HepG2 (cell line): Measurements from ENCODE around the gene IGF2BP1. TPM values are rescaled to one million over a fixed set of nuclear protein-coding genes. Genes with fewer than 3 reads are reported as not detected.

Experiments
- ARNTL ChIP-seq: sonication (generic); formaldehyde crosslinking; IDR thresholded peaks from 2 replicates; pipeline ENCODE4 v1.4.0; 2020; ENCODE audit warnings: mild to moderate bottlenecking, missing genetic modification reagents
- CEBPB ChIP-seq: IDR thresholded peaks from 2 replicates; pipeline ENCODE4 v1.6.1; 2011; ENCODE audit warnings: low read depth, low read length, improper control_type of control experiment, borderline replicate concordance
- HMG20B ChIP-seq: conservative IDR thresholded peaks from 2 replicates; pipeline ENCODE4 v1.6.1; 2016; ENCODE audit warnings: missing genetic modification reagents, missing compliant biosample characterization
- HNRNPL ChIP-seq: fragments of 200-400 bp; formaldehyde crosslinking; IDR thresholded peaks from 2 replicates; pipeline ENCODE4 v1.6.1; 2017; ENCODE audit warnings: mild to moderate bottlenecking, low read depth, low read length
- KAT2B ChIP-seq: fragments of 150-350 bp; IDR thresholded peaks from 2 replicates; pipeline ENCODE4 v1.6.1; 2014; ENCODE audit warnings: low read depth, low read length, borderline replicate concordance
- KDM4B ChIP-seq: sonication (generic); formaldehyde crosslinking; IDR thresholded peaks from 2 replicates; pipeline ENCODE4 v1.4.0; 2020; ENCODE audit warnings: missing genetic modification reagents
- MYC ChIP-seq: sonication (generic); formaldehyde crosslinking; IDR thresholded peaks from 2 replicates; pipeline ENCODE4 v1.9.0; 2021; ENCODE audit warnings: missing genetic modification reagents, borderline replicate concordance
- RXRA ChIP-seq: sonication (generic); formaldehyde crosslinking; IDR thresholded peaks from 2 replicates; pipeline ENCODE4 v1.5.1; 2020; ENCODE audit warnings: missing genetic modification reagents
- SAFB2 ChIP-seq: sonication (generic); formaldehyde crosslinking; IDR thresholded peaks from 2 replicates; pipeline ENCODE4 v1.5.1; 2020; ENCODE audit warnings: missing genetic modification reagents, low read depth, mild to moderate bottlenecking, borderline replicate concordance
- SMAD1 ChIP-seq: sonication (generic); formaldehyde crosslinking; IDR thresholded peaks from 2 replicates; pipeline ENCODE4 v1.4.0; 2020; ENCODE audit warnings: missing genetic modification reagents, low read depth, mild to moderate bottlenecking, borderline replicate concordance
- TCF12 ChIP-seq, 2 experiments: fragments of 450-650 bp in 1 of 2; sonication (generic) in 1 of 2; formaldehyde crosslinking in 1 of 2; IDR thresholded peaks; 2 replicates each; pipeline versions ENCODE4 v1.6.1 to v1.8.0; 2017 to 2022; ENCODE audit warnings: antibody characterized with exemption in 1 of 2, mild to moderate bottlenecking in 1 of 2, missing genetic modification reagents in 1 of 2, moderate library complexity in 1 of 2
- ZNF230 ChIP-seq: sonication (generic); formaldehyde crosslinking; IDR thresholded peaks from 2 replicates; pipeline ENCODE4 v1.4.0; 2020; ENCODE audit warnings: mild to moderate bottlenecking, missing genetic modification reagents
- ZNF501 ChIP-seq: sonication (generic); formaldehyde crosslinking; IDR thresholded peaks from 2 replicates; pipeline ENCODE4 v1.5.1; 2020; ENCODE audit warnings: mild to moderate bottlenecking, moderate library complexity, missing genetic modification reagents
- ZNF749 ChIP-seq: sonication (generic); formaldehyde crosslinking; IDR thresholded peaks from 2 replicates; pipeline ENCODE4 v1.8.0; 2022; ENCODE audit warnings: mild to moderate bottlenecking, missing genetic modification reagents, moderate library complexity, borderline replicate concordance
- polyA plus RNA-seq, 8 experiments: library from polyadenylated mRNA; depleted of rRNA in 3 of 8; stranded (reverse) in 7 of 8; unstranded in 1 of 8; fragments of >200 nt; fragmentation: Illumina TruSeq in 4 of 8; extraction: Trizol in 4 of 8; gene quantifications; 2 replicates each; pipeline versions ENCODE4 v1.2.1 to v1.2.3, GENCODE V29; 2011 to 2016; ENCODE audit warnings: low read depth in 4 of 8, missing spikeins in 1 of 8, mixed read lengths in 1 of 8; ENCODE audit not compliant: insufficient read depth in 1 of 8
- total RNA-seq, 5 experiments: library from RNA; depleted of rRNA; stranded (reverse); fragments of >200 nt; fragmentation: Illumina TruSeq; extraction: Trizol; gene quantifications; 2 replicates each; pipeline ENCODE4 v1.2.3, GENCODE V29; 2016; ENCODE audit warnings: low read depth in 1 of 5
- TF ChIP-seq, protein P1 (sequence below): sonication (generic); formaldehyde crosslinking; IDR thresholded peaks from 2 replicates; pipeline ENCODE4 v1.5.1; 2020; ENCODE audit warnings: mild to moderate bottlenecking, missing genetic modification reagents, moderate library complexity
- TF ChIP-seq, protein P2 (sequence below): sonication (generic); formaldehyde crosslinking; IDR thresholded peaks from 2 replicates; pipeline ENCODE4 v1.5.0; 2020; ENCODE audit warnings: missing genetic modification reagents
- TF ChIP-seq, protein P3 (sequence below): sonication (generic); formaldehyde crosslinking; IDR thresholded peaks from 2 replicates; pipeline ENCODE4 v1.5.0; 2020; ENCODE audit warnings: missing genetic modification reagents
- TF ChIP-seq, protein P4 (sequence below): sonication (generic); formaldehyde crosslinking; IDR thresholded peaks from 2 replicates; pipeline ENCODE4 v1.4.0; 2020; ENCODE audit warnings: missing genetic modification reagents, borderline replicate concordance
- TF ChIP-seq, protein P5 (sequence below): IDR thresholded peaks from 2 replicates; pipeline ENCODE4 v1.6.1; 2016; ENCODE audit warnings: control low read depth

Gene IGF2BP1
- total and polyA plus RNA-seq, 2 of the 13 experiments (the other 11 are each of a cell fraction or from before 2014, with no cell fraction given), result 29.7 to 75.1 TPM

DNA sequence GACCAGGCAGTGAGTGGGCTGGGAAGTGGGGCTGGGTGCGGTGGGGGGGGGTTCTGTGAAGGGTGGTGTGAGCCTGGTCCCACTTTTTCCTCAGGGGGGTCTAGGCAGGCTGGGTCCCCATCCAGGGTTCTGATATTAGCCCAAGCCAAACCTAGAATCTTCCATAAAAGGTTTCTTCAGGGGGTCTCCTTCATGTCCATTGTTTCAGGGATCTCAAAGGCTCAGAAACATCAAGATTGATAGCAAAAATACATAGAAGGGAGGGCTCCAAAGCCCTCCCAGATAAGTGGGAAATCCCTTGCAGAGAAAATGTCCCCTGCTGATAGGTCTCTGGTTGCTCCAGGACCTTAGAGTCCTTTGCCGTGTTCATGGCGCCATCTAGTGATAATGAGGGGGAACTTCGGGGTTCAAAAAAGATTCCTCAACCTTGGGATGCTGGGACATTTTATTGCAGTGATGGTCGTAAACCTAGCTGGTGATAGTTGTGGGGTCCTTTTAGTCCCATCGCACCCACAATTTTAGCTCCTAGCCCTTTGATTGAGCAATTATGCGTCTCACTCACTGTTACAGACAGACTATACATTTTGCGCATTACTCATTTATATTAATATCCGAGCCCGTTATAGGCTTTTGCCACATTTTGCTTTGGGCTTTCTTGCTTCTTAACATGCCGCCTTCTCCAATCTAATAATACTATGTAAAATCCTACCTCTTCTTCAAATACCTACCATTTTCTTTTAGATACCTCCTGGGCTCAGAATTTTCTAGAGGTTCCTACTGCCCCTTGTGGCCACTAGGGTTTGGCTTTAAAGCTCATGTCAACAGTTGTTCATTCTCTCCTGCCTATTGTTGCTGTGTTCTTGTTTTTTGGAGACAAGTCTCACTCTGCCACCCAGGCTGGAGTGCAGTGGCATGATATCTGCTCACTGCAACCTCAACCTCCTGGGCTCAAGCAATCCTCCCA is 35.1 kb downstream of the IGF2BP1 start (continued):
- TF ChIP-seq, protein P1, sequence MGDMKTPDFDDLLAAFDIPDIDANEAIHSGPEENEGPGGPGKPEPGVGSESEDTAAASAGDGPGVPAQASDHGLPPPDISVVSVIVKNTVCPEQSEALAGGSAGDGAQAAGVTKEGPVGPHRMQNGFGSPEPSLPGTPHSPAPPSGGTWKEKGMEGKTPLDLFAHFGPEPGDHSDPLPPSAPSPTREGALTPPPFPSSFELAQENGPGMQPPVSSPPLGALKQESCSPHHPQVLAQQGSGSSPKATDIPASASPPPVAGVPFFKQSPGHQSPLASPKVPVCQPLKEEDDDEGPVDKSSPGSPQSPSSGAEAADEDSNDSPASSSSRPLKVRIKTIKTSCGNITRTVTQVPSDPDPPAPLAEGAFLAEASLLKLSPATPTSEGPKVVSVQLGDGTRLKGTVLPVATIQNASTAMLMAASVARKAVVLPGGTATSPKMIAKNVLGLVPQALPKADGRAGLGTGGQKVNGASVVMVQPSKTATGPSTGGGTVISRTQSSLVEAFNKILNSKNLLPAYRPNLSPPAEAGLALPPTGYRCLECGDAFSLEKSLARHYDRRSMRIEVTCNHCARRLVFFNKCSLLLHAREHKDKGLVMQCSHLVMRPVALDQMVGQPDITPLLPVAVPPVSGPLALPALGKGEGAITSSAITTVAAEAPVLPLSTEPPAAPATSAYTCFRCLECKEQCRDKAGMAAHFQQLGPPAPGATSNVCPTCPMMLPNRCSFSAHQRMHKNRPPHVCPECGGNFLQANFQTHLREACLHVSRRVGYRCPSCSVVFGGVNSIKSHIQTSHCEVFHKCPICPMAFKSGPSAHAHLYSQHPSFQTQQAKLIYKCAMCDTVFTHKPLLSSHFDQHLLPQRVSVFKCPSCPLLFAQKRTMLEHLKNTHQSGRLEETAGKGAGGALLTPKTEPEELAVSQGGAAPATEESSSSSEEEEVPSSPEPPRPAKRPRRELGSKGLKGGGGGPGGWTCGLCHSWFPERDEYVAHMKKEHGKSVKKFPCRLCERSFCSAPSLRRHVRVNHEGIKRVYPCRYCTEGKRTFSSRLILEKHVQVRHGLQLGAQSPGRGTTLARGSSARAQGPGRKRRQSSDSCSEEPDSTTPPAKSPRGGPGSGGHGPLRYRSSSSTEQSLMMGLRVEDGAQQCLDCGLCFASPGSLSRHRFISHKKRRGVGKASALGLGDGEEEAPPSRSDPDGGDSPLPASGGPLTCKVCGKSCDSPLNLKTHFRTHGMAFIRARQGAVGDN (CRISPR knock-in tag), result no peak
- TF ChIP-seq, protein P2, sequence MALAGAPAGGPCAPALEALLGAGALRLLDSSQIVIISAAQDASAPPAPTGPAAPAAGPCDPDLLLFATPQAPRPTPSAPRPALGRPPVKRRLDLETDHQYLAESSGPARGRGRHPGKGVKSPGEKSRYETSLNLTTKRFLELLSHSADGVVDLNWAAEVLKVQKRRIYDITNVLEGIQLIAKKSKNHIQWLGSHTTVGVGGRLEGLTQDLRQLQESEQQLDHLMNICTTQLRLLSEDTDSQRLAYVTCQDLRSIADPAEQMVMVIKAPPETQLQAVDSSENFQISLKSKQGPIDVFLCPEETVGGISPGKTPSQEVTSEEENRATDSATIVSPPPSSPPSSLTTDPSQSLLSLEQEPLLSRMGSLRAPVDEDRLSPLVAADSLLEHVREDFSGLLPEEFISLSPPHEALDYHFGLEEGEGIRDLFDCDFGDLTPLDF (CRISPR knock-in tag), result no peak
- TF ChIP-seq CEBPB (0 out of 2 replicates have a peak, but pooled peaks have one; percentile 24), RXRA (no peak; the same call in 1 of the 2 replicates), HNRNPL (no peak), HMG20B (CRISPR knock-in tag) (no peak), ARNTL (CRISPR knock-in tag) (no peak), ZNF230 (peak; percentile 69; the same call in 1 of the 2 replicates), SMAD1 (no peak), ZNF501 (CRISPR knock-in tag) (no peak), ZNF749 (CRISPR knock-in tag) (no peak), SAFB2 (CRISPR knock-in tag) (no peak), KAT2B (no peak), MYC (no peak), KDM4B (CRISPR knock-in tag) (no peak), TCF12 (IDR thresholded peaks at IDR 0.05) (no peak), TCF12 (CRISPR knock-in tag; IDR thresholded peaks at IDR 0.05) (no peak)
- TF ChIP-seq, protein P3, sequence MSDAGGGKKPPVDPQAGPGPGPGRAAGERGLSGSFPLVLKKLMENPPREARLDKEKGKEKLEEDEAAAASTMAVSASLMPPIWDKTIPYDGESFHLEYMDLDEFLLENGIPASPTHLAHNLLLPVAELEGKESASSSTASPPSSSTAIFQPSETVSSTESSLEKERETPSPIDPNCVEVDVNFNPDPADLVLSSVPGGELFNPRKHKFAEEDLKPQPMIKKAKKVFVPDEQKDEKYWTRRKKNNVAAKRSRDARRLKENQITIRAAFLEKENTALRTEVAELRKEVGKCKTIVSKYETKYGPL (CRISPR knock-in tag), result no peak
- TF ChIP-seq, protein P4, sequence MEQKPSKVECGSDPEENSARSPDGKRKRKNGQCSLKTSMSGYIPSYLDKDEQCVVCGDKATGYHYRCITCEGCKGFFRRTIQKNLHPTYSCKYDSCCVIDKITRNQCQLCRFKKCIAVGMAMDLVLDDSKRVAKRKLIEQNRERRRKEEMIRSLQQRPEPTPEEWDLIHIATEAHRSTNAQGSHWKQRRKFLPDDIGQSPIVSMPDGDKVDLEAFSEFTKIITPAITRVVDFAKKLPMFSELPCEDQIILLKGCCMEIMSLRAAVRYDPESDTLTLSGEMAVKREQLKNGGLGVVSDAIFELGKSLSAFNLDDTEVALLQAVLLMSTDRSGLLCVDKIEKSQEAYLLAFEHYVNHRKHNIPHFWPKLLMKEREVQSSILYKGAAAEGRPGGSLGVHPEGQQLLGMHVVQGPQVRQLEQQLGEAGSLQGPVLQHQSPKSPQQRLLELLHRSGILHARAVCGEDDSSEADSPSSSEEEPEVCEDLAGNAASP, result peak; percentile 51; the same call in 1 of the 2 replicates
- TF ChIP-seq, protein P5, sequence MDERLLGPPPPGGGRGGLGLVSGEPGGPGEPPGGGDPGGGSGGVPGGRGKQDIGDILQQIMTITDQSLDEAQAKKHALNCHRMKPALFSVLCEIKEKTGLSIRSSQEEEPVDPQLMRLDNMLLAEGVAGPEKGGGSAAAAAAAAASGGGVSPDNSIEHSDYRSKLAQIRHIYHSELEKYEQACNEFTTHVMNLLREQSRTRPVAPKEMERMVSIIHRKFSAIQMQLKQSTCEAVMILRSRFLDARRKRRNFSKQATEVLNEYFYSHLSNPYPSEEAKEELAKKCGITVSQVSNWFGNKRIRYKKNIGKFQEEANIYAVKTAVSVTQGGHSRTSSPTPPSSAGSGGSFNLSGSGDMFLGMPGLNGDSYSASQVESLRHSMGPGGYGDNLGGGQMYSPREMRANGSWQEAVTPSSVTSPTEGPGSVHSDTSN (CRISPR knock-in tag), result no peak
